ENCODE data around the gene GLRA1.

The GLRA1 gene

DNA sequence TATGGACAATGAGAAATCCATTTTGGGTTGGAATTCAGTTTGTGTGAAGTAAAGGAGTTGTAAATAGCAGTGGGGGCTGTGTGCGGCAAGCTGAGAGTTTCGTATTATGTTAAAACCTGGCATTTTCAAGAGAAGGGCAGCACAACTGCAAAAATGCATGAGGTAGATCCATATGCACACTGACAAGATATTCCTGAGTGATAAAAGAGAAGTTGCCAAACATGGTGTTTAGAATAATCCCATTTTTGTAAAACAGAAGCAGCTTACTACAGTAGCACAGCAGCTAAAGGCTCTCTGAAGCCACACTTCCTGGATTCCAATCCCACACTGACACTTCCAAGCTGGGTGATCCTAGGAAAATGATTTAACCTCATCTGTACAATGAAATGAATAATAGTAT, 11.2 kb downstream of the GLRA1 start:
- no peaks in the 10 kb centered on the region for H3K79me1 ChIP-seq (ENCODE audit: low read length)
- H3K79me2 ChIP-seq (ENCODE audit: control insufficient read depth, insufficient read depth, low read length), result no peaks in the 10 kb centered on the region
- no peak overlapping the region for H4K8ac ChIP-seq (ENCODE audit: low read depth, low read length)
- no peak overlapping the region for H3K9ac ChIP-seq (ENCODE audit: low read length)
- no peak overlapping the region for H3K4me2 ChIP-seq (ENCODE audit: low read length)
- no peaks in the 10 kb centered on the region for H3K4me1 ChIP-seq (ENCODE audit: control insufficient read depth, low read depth, low read length)
- no peak overlapping the region for H3K18ac ChIP-seq (ENCODE audit: low read length)
- WGBS (ENCODE audit: extremely low coverage, insufficient coverage, low lambda C conversion rate), result no CpG with 5 or more reads among the region's 2 CpGs
- no peaks in the 10 kb centered on the region for H3K27me3 ChIP-seq (ENCODE audit: insufficient read depth, low read length, poor library complexity)
- no peak overlapping the region for H3K23ac ChIP-seq (ENCODE audit: low read length)
- no peak overlapping the region for H4K5ac ChIP-seq (ENCODE audit: low read length)
- H2BK15ac ChIP-seq (replicated peaks; ENCODE audit: low read depth), result no peak overlapping the region
- H2AK5ac ChIP-seq (ENCODE audit: low read length), result no peak overlapping the region
- no peak overlapping the region for H2BK5ac ChIP-seq (ENCODE audit: low read length)
- no peak overlapping the region for H2BK120ac ChIP-seq (ENCODE audit: low read depth, low read length)
- no peaks in the 10 kb centered on the region for H3K36me3 ChIP-seq (ENCODE audit: control insufficient read depth, insufficient read depth, low read length)
- no peak for DNase-seq
- no peak overlapping the region for H3K27ac ChIP-seq (ENCODE audit: low read depth, low read length)
- no peak overlapping the region for H3K4me3 ChIP-seq (ENCODE audit: low read length)
- H3K56ac ChIP-seq (ENCODE audit: low read length), result no peak overlapping the region
- H3K4ac ChIP-seq (ENCODE audit: low read depth, low read length), result no peak overlapping the region

DNA sequence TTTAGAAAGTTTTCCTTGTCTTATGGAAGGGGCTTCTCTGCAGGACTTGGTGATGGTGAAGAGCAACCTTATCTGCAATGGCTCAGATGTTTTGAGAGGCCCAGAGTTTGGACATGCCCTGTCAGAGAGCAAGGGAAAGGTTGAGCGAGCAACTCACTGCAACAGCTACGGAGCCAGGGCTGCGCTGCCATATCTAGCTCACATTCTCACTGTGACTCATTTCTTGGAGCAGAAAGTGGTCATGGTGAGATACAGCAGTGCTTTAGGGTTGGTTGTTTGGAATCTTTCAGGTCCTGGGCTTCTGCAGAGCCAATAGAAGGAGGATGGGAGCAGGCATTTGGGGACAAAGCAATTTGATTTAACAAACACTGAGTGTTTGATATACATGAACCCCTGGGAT, 12.3 kb downstream of the GLRA1 start:
- H3K4me1 ChIP-seq (ENCODE audit: control insufficient read depth, low read depth, low read length), result no peaks in the 10 kb centered on the region
- H3K27me3 ChIP-seq (ENCODE audit: insufficient read depth, low read length, poor library complexity), result peaks cover 2% of the 10 kb centered on the region
- H4K5ac ChIP-seq (ENCODE audit: low read length), result no peak overlapping the region
- H2BK15ac ChIP-seq (replicated peaks; ENCODE audit: low read depth), result no peak overlapping the region
- no peak for DNase-seq
- no peak overlapping the region for H3K27ac ChIP-seq (ENCODE audit: low read depth, low read length)
- no peak overlapping the region for H3K9ac ChIP-seq (ENCODE audit: low read length)
- H2AK5ac ChIP-seq (ENCODE audit: low read length), result no peak overlapping the region
- whole genome bisulfite sequencing (ENCODE audit: extremely low coverage, insufficient coverage, low lambda C conversion rate), result no CpG with 5 or more reads among the region's 3 CpGs
- H3K4me2 ChIP-seq (ENCODE audit: low read length), result no peak overlapping the region
- no peak overlapping the region for H3K18ac ChIP-seq (ENCODE audit: low read length)
- no peak overlapping the region for H4K8ac ChIP-seq (ENCODE audit: low read depth, low read length)
- H2BK5ac ChIP-seq (ENCODE audit: low read length), result no peak overlapping the region
- H3K79me1 ChIP-seq (ENCODE audit: low read length), result no peaks in the 10 kb centered on the region
- H3K79me2 ChIP-seq (ENCODE audit: control insufficient read depth, insufficient read depth, low read length), result no peaks in the 10 kb centered on the region
- H3K4ac ChIP-seq (ENCODE audit: low read depth, low read length), result no peak overlapping the region
- no peak overlapping the region for H3K23ac ChIP-seq (ENCODE audit: low read length)
- H3K56ac ChIP-seq (ENCODE audit: low read length), result no peak overlapping the region
- no peak overlapping the region for H2BK120ac ChIP-seq (ENCODE audit: low read depth, low read length)
- no peaks in the 10 kb centered on the region for H3K36me3 ChIP-seq (ENCODE audit: control insufficient read depth, insufficient read depth, low read length)
- no peak overlapping the region for H3K4me3 ChIP-seq (ENCODE audit: low read length)

DNA sequence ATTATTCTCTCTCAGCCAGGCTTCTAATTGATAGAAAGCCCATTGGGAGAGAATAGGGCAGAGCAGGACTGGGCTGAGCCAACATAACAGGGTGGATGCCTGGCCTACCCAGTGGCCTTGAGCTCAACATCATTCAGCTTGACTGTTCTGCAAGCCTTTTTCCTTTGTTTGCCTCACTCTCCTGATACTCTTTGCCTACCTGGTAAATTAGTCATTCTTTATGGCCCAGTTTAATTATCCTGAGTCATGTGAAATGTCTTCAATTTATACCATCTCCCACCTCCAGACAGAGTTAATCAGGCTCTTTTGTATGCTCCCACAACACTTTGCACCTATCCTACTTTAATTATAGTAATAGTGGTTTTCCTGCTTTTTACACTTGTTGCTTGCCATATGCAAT, 13.6 kb downstream of the GLRA1 start:
- H4K5ac ChIP-seq (ENCODE audit: low read length), result no peak overlapping the region
- H4K8ac ChIP-seq (ENCODE audit: low read depth, low read length), result no peak overlapping the region
- no peak overlapping the region for H3K4ac ChIP-seq (ENCODE audit: low read depth, low read length)
- no peak overlapping the region for H3K4me3 ChIP-seq (ENCODE audit: low read length)
- no peak overlapping the region for H2BK5ac ChIP-seq (ENCODE audit: low read length)
- H3K9ac ChIP-seq (ENCODE audit: low read length), result no peak overlapping the region
- H3K36me3 ChIP-seq (ENCODE audit: control insufficient read depth, insufficient read depth, low read length), result no peaks in the 10 kb centered on the region
- no peak overlapping the region for H3K27ac ChIP-seq (ENCODE audit: low read depth, low read length)
- no peak overlapping the region for H3K4me2 ChIP-seq (ENCODE audit: low read length)
- H3K79me1 ChIP-seq (ENCODE audit: low read length), result no peaks in the 10 kb centered on the region
- H3K79me2 ChIP-seq (ENCODE audit: control insufficient read depth, insufficient read depth, low read length), result no peaks in the 10 kb centered on the region
- H3K27me3 ChIP-seq (ENCODE audit: insufficient read depth, low read length, poor library complexity), result peaks cover 2% of the 10 kb centered on the region
- H3K18ac ChIP-seq (ENCODE audit: low read length), result no peak overlapping the region
- H3K23ac ChIP-seq (ENCODE audit: low read length), result no peak overlapping the region
- DNase-seq, result no peak
- no peaks in the 10 kb centered on the region for H3K4me1 ChIP-seq (ENCODE audit: control insufficient read depth, low read depth, low read length)
- H2BK15ac ChIP-seq (replicated peaks; ENCODE audit: low read depth), result no peak overlapping the region
- H2AK5ac ChIP-seq (ENCODE audit: low read length), result no peak overlapping the region
- no peak overlapping the region for H3K56ac ChIP-seq (ENCODE audit: low read length)
- H2BK120ac ChIP-seq (ENCODE audit: low read depth, low read length), result no peak overlapping the region

DNA sequence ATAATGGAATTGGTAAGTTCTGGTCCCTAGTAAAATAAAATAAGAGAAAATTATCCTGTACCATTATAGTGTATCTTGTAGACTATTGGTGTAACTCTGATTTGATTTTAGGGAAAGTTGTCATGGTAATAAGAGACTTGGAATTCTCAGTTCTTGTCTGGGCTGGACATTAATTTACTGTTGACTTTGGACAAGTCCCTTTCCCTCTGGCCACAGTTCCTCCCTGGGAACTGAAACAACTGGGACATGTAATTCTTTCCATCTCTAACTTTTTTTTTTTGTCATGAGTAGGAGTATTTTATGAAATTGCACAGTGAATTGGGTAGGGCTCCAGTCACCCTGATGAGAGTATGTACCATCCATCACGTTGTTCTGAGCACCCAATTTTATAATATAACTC, 15.0 kb downstream of the GLRA1 start:
- no peaks in the 10 kb centered on the region for H3K79me1 ChIP-seq (ENCODE audit: low read length)
- no peak overlapping the region for H3K23ac ChIP-seq (ENCODE audit: low read length)
- H3K27me3 ChIP-seq (ENCODE audit: insufficient read depth, low read length, poor library complexity), result peaks cover 4% of the 10 kb centered on the region
- no peak overlapping the region for H3K9ac ChIP-seq (ENCODE audit: low read length)
- no peak for DNase-seq
- H2BK15ac ChIP-seq (replicated peaks; ENCODE audit: low read depth), result no peak overlapping the region
- no peak overlapping the region for H2AK5ac ChIP-seq (ENCODE audit: low read length)
- H3K36me3 ChIP-seq (ENCODE audit: control insufficient read depth, insufficient read depth, low read length), result no peaks in the 10 kb centered on the region
- no peak overlapping the region for H4K5ac ChIP-seq (ENCODE audit: low read length)
- WGBS (ENCODE audit: extremely low coverage, insufficient coverage, low lambda C conversion rate), result no CpG with 5 or more reads among the region's 1 CpG
- H3K4me1 ChIP-seq (ENCODE audit: control insufficient read depth, low read depth, low read length), result no peaks in the 10 kb centered on the region
- no peak overlapping the region for H3K4me3 ChIP-seq (ENCODE audit: low read length)
- H3K4me2 ChIP-seq (ENCODE audit: low read length), result no peak overlapping the region
- H3K4ac ChIP-seq (ENCODE audit: low read depth, low read length), result no peak overlapping the region
- H3K18ac ChIP-seq (ENCODE audit: low read length), result no peak overlapping the region
- H4K8ac ChIP-seq (ENCODE audit: low read depth, low read length), result no peak overlapping the region
- H3K56ac ChIP-seq (ENCODE audit: low read length), result no peak overlapping the region
- H2BK120ac ChIP-seq (ENCODE audit: low read depth, low read length), result no peak overlapping the region
- no peak overlapping the region for H3K27ac ChIP-seq (ENCODE audit: low read depth, low read length)
- H3K79me2 ChIP-seq (ENCODE audit: control insufficient read depth, insufficient read depth, low read length), result no peaks in the 10 kb centered on the region
- no peak overlapping the region for H2BK5ac ChIP-seq (ENCODE audit: low read length)

DNA sequence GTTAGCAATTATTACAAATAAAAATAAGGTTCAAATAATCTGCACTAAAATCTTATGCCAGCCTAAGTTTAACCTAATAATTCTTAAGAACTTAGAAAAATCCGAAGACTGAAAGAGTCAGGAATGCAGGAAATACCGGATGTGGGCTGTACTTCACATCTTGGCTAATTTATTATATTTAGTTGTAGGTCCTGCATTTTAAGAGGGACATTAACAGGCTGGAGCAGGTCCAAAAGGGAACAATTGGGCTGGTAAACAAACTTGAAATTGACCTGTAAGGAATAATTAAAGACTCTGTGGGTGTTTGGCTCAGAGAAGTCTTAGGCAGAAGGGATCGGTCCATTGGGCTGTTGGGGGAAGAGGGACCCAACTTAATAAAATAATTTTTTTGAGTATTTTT, 18.4 kb downstream of the GLRA1 start:
- WGBS (ENCODE audit: extremely low coverage, insufficient coverage, low lambda C conversion rate), result no CpG with 5 or more reads among the region's 3 CpGs

DNA sequence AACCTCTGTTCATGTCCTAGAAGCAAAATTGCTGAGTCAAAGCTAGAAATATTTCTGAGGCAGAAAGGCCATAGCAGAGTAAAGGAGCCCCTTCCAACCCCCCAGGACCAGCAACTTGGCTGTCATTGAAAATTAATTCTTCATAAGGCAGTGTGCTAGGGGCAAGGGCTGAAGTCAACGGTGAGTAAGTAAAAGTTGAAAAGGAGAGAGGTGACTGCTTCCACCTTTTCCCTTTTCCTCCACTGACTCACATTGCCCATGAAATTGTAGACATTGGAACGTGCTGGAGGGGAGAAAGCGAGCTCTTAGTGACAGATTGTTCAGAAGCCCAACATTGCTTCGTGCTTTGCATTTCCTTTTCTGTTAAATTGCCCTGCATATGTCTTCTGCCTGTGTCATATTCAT, 19.1 kb downstream of the GLRA1 start:
- Histone ChIP-seq H2AK5ac (ENCODE audit: low read length) (no peak overlapping the region), H3K79me1 (ENCODE audit: low read length) (no peaks in the 10 kb centered on the region), H2BK5ac (ENCODE audit: low read length) (no peak overlapping the region), H3K23ac (ENCODE audit: low read length) (no peak overlapping the region), H3K27me3 (ENCODE audit: insufficient read depth, low read length, poor library complexity) (peaks cover 12% of the 10 kb centered on the region), H3K4ac (ENCODE audit: low read depth, low read length) (no peak overlapping the region), H3K4me1 (ENCODE audit: control insufficient read depth, low read depth, low read length) (no peaks in the 10 kb centered on the region), H2BK120ac (ENCODE audit: low read depth, low read length) (no peak overlapping the region), H3K27ac (ENCODE audit: low read depth, low read length) (no peak overlapping the region), H2BK15ac (replicated peaks; ENCODE audit: low read depth) (no peak overlapping the region), H3K18ac (ENCODE audit: low read length) (peak overlapping the region; percentile 47), H3K4me2 (ENCODE audit: low read length) (no peak overlapping the region), H3K36me3 (ENCODE audit: control insufficient read depth, insufficient read depth, low read length) (no peaks in the 10 kb centered on the region), H3K56ac (ENCODE audit: low read length) (no peak overlapping the region), H4K8ac (ENCODE audit: low read depth, low read length) (no peak overlapping the region), H3K9ac (ENCODE audit: low read length) (no peak overlapping the region), H3K79me2 (ENCODE audit: control insufficient read depth, insufficient read depth, low read length) (no peaks in the 10 kb centered on the region), H3K4me3 (ENCODE audit: low read length) (no peak overlapping the region), H4K5ac (ENCODE audit: low read length) (no peak overlapping the region)
- no peak for DNase-seq
- WGBS (ENCODE audit: extremely low coverage, insufficient coverage, low lambda C conversion rate), result no CpG with 5 or more reads among the region's 4 CpGs

More for the DNA sequence above, 18.4 kb downstream of the GLRA1 start:
- Histone ChIP-seq H4K5ac (ENCODE audit: low read length) (no peak overlapping the region), H3K4me1 (ENCODE audit: control insufficient read depth, low read depth, low read length) (no peaks in the 10 kb centered on the region), H3K79me2 (ENCODE audit: control insufficient read depth, insufficient read depth, low read length) (no peaks in the 10 kb centered on the region), H3K36me3 (ENCODE audit: control insufficient read depth, insufficient read depth, low read length) (no peaks in the 10 kb centered on the region), H3K4ac (ENCODE audit: low read depth, low read length) (no peak overlapping the region), H4K8ac (ENCODE audit: low read depth, low read length) (no peak overlapping the region), H3K56ac (ENCODE audit: low read length) (no peak overlapping the region), H3K79me1 (ENCODE audit: low read length) (no peaks in the 10 kb centered on the region), H2BK15ac (replicated peaks; ENCODE audit: low read depth) (no peak overlapping the region), H3K23ac (ENCODE audit: low read length) (no peak overlapping the region), H3K18ac (ENCODE audit: low read length) (no peak overlapping the region), H2AK5ac (ENCODE audit: low read length) (no peak overlapping the region), H2BK5ac (ENCODE audit: low read length) (no peak overlapping the region), H2BK120ac (ENCODE audit: low read depth, low read length) (no peak overlapping the region), H3K9ac (ENCODE audit: low read length) (no peak overlapping the region), H3K4me3 (ENCODE audit: low read length) (no peak overlapping the region), H3K27me3 (ENCODE audit: insufficient read depth, low read length, poor library complexity) (peaks cover 12% of the 10 kb centered on the region), H3K27ac (ENCODE audit: low read depth, low read length) (no peak overlapping the region), H3K4me2 (ENCODE audit: low read length) (no peak overlapping the region)
- DNase-seq, result no peak
